ENCODE data around the gene PMVK.

- TF ChIP-seq CTCF (conservative IDR thresholded peaks at IDR 0.05; ENCODE audit: low read depth, low read length) (no peak), POLR2A (IDR thresholded peaks at IDR 0.05; ENCODE audit: low read depth, low read length) (no peak), MXI1 (IDR thresholded peaks at IDR 0.05; ENCODE audit: borderline replicate concordance, low read depth, low read length) (no peak), RAD21 (IDR thresholded peaks at IDR 0.05; ENCODE audit: low read length) (no peak), RFX5 (IDR thresholded peaks at IDR 0.05; ENCODE audit: low read depth, low read length) (no peak), SMC3 (IDR thresholded peaks at IDR 0.05; ENCODE audit: low read depth, low read length) (no peak), MAZ (IDR thresholded peaks at IDR 0.05; ENCODE audit: borderline replicate concordance, low read depth, low read length) (no peak)
Measured at GRCh38 chr1:154886281-154887015, 50.1 kb downstream of the PMVK start.

All from IMR-90 (cell line).